CD4-positive, alpha-beta T cell treated with Interferon alpha-2 for 1 hour (primary cell): Measurements from ENCODE around the gene ZNF439.
"Not testable (repeated sequence)": the region's sequence is repeated elsewhere in the genome, so short reads cannot be mapped to it uniquely, and the experiment has no call there.

ENCODE experiments used
- DNase-seq, 2 donors: peaks; one replicate each; pipeline ENCODE4 v3.0.0-alpha.2; 2020 to 2022

Gene ZNF439

DNA sequence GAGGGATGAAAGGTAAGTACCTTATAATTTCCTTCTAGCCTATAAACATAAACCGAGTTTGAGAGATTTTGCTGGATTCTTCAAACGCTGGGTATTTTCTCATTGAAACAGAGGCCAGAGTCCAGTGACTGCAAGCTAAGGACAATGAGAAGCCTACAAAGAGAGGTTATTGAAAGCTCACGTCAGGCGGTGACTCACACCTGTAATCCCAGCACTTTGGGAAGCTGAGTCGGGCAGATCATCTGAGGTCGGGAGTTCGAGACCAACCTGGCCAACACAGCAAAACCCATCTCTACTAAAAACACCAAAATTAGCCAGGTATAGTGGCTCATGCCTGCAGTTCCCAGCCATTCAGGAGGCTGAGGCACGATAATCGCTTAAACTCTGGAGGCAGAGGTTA, 24.1 kb downstream of the ZNF439 start:
- DNase-seq = no peak

- DNase-seq = no peak
These were observed 25.2 kb downstream of the ZNF439 start for GRCh38 chr19:11873762-11874161.

GRCh38 chr19:11879687-11880266, 31.3 kb downstream of the ZNF439 start:
- DNase-seq = peak in 1 of 2 donors; percentile 48

- DNase-seq = no peak
These were observed 32.1 kb downstream of the ZNF439 start for GRCh38 chr19:11880598-11880997.

GRCh38 chr19:11881151-11881800, 32.8 kb downstream of the ZNF439 start:
- DNase-seq = peak; percentile 58 to 75

GRCh38 chr19:11882606-11883005, 34.1 kb downstream of the ZNF439 start:
- DNase-seq = no peak

DNA sequence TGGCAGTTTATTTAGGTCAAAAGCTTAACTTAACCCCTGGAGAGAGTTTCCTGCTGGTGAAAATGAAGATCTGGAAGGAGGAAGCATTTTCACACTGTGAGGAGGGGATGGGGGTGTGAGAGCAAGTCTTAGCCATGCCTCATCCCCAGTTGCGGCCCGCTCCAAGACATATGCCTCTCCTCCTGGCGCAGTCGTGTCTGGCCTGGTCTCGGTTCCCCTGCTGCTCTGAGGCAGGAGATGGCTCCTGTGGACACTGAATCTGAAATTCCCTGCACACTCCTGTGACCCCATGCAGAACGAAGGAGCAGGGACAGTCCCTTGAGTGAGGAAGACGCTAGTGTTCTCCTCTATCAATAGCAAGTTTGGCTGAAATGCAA, 38.7 kb downstream of the ZNF439 start:
- no peak for DNase-seq

DNA sequence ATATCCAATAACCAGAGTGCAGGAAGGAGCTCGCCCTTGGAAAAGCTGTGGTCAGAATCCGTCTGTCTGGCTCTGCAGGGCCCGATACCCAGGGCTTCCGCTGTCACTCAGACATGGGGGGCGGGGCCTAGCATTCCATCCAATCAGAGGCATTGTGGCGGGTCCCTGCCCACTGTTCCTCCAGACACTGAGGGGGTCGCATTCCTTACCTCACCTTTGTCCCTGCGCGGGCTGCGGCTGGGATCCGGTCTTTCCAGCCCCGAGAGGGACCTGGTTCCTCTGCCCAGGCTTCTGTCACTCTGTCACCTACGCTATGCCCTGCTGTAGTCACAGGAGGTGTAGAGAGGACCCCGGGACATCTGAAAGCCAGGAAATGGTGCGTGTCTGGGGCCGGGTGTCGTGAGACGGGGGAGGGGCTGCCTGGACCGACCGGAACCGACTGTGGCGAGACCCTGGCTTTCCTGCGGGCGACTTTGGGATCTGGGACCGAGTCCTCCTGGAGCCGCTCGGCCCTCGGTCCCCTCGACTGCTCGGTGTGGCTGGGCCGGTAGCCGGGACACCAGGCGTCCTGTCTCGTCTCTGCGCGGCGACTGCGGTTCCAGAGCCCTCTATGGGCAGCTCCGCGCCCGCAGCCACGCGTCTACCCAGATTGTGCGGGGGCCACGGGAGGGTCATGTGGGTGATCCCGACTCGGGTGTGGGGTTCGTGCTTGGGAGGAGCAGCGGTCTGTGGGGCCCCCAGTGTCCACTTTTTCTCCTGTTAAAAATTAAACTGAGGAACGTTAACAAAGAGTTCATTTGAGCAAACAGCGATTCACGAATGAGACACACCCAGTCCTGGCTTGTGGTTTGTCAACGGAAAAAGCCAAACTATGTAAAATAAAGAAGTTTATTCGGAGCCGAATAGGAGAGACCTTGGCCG, 39.3 kb downstream of the ZNF439 start, which contains the start of gene ZNF69:
Gene ZNF69 (plus strand): TSS at position 172 of the 921 bp plus-strand sequence. CDS start 142 bp downstream, at position 314.
- peak; percentile 56 to 65 for DNase-seq

DNA sequence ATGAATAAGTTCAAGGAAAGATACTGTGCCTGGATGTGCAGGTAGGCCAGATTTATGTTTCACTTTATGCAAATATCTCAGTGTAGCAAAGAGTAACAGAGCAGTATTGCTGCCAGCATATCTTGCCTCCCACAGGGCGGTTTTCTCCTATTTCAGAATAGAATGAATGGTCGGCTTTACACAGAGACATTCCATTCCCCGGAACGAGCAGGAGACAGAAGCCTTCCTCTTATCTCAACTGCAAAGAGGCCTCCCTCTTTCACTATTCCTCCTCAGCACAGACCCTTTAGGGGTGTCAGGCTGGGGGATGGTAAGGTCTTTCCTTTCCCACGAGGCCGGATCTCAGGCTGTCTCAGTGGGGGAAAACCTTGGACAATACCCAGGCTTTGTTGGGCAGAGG, 41.4 kb downstream of the ZNF439 start:
- not testable (repeated sequence) for DNase-seq

- no peak for DNase-seq
These were observed 42.1 kb downstream of the ZNF439 start for GRCh38 chr19:11890634-11891033.

- DNase-seq = no peak
These were observed 46.3 kb downstream of the ZNF439 start for GRCh38 chr19:11894851-11895250.

- DNase-seq = no peak
These were observed 53.7 kb downstream of the ZNF439 start for GRCh38 chr19:11902228-11902627.

GRCh38 chr19:11905928-11906327, 57.4 kb downstream of the ZNF439 start:
- no peak for DNase-seq

- DNase-seq = not testable (repeated sequence)
These were observed 63.4 kb downstream of the ZNF439 start for GRCh38 chr19:11911937-11912336.

DNA sequence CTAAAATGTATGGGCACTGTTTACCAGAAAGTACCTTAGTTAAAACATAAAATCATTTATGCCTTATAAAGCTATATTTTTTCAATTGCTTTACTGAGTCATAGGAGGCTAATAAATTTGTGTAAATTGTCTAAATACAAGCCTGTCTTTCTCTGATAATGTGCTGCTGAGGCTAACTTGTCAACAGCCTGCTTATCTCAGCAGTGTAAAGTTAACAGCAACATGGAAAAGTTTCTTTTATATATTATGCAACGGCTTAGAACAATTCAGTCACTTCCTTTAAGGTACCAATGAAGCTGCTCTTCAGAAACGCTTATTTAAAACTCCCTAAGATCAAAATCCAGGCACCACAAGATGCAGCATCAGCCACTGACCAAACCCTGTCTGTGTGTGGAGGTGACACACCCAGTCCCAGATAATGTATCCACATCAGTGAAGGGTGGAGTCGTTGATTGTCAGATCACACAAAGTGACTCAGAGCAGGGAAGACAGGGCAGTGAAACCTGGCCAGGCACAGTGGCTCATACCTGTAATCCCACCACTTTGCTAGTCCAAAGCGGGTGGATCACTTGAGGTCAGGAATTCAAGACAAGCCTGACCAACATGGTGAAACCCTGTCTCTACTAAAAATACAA, 66.0 kb downstream of the ZNF439 start:
- not testable (repeated sequence) for DNase-seq
